ENCODE results near the gene MAB21L3.

MAB21L3 gene

DNA sequence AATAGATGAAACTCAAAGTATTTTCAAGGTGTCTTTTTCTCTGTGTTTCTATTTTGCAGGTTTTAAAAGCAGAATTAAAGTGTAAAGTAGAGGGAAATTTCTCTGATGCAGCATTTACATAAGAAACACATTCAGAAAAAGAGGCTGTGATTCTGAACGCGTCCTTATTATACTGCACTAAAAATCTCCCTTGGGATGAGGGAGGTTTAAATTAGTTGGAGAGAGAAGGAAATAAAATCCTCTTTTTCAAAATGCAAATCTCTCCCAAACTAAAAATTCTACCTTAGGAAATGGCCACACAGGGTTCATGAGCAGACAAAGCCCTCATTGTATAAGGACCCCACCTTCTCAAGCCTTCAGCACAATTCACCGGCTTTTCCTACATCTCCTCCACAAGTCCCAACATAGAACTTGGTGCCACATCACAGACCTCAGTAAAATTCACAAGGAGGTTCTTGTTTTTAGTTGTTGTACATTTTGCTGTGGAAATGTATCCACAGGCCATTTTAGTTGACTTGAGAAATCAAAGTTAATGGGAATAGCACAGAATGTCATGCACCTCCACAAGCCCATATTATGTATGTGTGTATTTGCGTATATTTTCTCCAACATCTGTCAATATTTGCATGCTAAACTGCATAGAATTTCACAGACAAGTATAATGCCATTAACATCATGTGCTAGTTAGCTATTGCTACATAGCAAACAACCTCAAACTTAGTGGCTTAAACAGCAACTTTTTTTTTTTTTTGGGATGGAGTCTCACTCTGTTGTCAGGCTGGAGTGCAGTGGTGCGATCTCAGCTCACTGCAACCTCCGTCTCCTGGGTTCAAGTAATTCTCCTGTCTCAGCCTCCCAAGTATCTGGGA lies 59.8 kb downstream of the MAB21L3 start:
- Histone ChIP-seq H3K9me3 (no peaks in the 10 kb centered on the region), H3K27me3 (peaks cover 54% of the 10 kb centered on the region), H3K4me3 (ENCODE audit: low read depth in 1 of 2, low read length in 1 of 2) (no peak overlapping the region), H3K4me1 (ENCODE audit: control insufficient read depth in 1 of 2, insufficient read depth in 1 of 2, low read depth in 1 of 2, low read length in 1 of 2) (peaks cover 10 to 15% of the 10 kb centered on the region in 2 experiments), H3K27ac (no peak overlapping the region), H3K36me3 (no peaks in the 10 kb centered on the region)
- TF ChIP-seq, protein P1, sequence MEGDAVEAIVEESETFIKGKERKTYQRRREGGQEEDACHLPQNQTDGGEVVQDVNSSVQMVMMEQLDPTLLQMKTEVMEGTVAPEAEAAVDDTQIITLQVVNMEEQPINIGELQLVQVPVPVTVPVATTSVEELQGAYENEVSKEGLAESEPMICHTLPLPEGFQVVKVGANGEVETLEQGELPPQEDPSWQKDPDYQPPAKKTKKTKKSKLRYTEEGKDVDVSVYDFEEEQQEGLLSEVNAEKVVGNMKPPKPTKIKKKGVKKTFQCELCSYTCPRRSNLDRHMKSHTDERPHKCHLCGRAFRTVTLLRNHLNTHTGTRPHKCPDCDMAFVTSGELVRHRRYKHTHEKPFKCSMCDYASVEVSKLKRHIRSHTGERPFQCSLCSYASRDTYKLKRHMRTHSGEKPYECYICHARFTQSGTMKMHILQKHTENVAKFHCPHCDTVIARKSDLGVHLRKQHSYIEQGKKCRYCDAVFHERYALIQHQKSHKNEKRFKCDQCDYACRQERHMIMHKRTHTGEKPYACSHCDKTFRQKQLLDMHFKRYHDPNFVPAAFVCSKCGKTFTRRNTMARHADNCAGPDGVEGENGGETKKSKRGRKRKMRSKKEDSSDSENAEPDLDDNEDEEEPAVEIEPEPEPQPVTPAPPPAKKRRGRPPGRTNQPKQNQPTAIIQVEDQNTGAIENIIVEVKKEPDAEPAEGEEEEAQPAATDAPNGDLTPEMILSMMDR (IDR thresholded peaks at IDR 0.05) = no peak

DNA sequence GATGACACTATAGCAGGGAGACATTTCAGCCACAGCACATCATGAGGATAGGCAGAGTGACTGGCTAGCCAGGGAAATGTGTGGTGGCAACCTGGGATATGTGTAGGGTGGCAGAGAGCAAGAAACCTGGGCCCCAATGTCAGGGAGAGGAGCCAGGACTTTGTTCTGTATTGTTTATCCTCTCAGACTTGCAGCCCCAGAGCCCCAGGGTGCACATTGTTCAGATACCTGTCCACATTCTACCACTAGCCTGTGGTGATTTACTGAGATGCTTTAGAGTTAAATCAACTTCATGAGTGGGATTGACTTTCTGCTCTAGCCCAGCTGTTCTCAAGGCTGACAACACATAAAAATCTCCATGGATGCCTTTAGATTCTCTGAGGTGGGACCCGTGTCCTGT lies 61.5 kb downstream of the MAB21L3 start:
- peaks cover 44% of the 10 kb centered on the region for H3K27me3 ChIP-seq
- H3K9me3 ChIP-seq = no peaks in the 10 kb centered on the region
- peaks cover 10 to 13% of the 10 kb centered on the region in 2 experiments for H3K4me1 ChIP-seq (ENCODE audit: control insufficient read depth in 1 of 2, insufficient read depth in 1 of 2, low read depth in 1 of 2, low read length in 1 of 2)
- TF ChIP-seq, protein P1 (IDR thresholded peaks at IDR 0.05) = no peak
- H3K4me3 ChIP-seq (ENCODE audit: low read depth in 1 of 2, low read length in 1 of 2) = no peak overlapping the region
- H3K27ac ChIP-seq = no peak overlapping the region
- H3K36me3 ChIP-seq = no peaks in the 10 kb centered on the region

DNA sequence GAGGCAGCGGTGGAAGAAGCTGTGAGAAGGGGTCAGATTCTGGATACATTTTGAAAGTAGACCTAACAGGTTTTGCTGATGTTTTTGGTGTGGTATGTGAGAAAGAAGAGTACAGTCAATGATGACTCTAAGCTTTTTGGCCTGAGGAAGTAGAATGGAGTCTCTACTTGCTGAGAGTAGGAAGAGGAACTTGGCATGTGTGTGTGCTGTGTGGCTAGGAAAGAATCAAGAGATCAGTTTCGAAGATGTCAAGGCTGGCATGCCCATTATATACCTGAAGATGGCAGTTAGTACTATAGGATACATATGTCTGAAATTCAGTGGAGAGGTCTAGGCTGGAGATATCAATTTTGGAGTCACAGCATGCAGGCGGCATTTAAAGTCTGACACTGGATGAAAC lies 64.4 kb downstream of the MAB21L3 start:
- H3K9me3 ChIP-seq = no peaks in the 10 kb centered on the region
- H3K36me3 ChIP-seq = no peaks in the 10 kb centered on the region
- TF ChIP-seq, protein P1 (IDR thresholded peaks at IDR 0.05) = no peak
- no peak overlapping the region for H3K27ac ChIP-seq
- no peak overlapping the region for H3K4me3 ChIP-seq (ENCODE audit: low read depth in 1 of 2, low read length in 1 of 2)
- peaks cover 20% of the 10 kb centered on the region for H3K27me3 ChIP-seq
- H3K4me1 ChIP-seq (ENCODE audit: control insufficient read depth in 1 of 2, insufficient read depth in 1 of 2, low read depth in 1 of 2, low read length in 1 of 2) = no peaks in the 10 kb centered on the region

DNA sequence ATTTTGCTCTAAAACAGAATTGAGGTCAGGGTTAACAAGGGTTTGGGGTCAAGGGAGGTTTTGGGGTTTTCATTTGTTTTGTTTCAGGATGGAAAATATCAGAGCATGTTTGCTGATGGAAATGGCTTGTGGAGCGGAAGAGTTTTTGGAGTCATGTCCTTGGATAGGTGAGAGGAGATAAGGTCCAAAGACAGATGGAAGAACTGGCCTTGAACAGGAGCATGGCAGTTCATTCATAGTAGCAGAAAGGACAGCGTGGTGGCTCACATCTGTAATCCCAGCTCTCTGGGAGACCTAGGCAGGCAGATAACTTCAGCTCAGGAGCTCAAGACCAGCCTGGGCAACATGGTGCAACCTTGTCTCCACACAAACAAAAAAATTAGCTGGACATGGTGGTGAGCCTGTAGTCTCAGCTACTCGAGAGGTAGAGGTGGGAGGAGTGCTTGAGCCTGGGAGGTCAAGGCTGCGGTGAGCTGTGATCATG lies 65.1 kb downstream of the MAB21L3 start:
- Histone ChIP-seq H3K4me3 (ENCODE audit: low read depth in 1 of 2, low read length in 1 of 2) (no peak overlapping the region), H3K27me3 (peaks cover 20% of the 10 kb centered on the region), H3K36me3 (no peaks in the 10 kb centered on the region), H3K27ac (no peak overlapping the region), H3K9me3 (no peaks in the 10 kb centered on the region), H3K4me1 (ENCODE audit: control insufficient read depth in 1 of 2, insufficient read depth in 1 of 2, low read depth in 1 of 2, low read length in 1 of 2) (no peaks in the 10 kb centered on the region)
- TF ChIP-seq, protein P1 (IDR thresholded peaks at IDR 0.05) = no peak

GRCh38 chr1:116177861-116178260 lies 66.7 kb downstream of the MAB21L3 start:
- Histone ChIP-seq H3K9me3 (no peaks in the 10 kb centered on the region), H3K27me3 (peaks cover 25% of the 10 kb centered on the region), H3K27ac (no peak overlapping the region), H3K4me3 (ENCODE audit: low read depth in 1 of 2, low read length in 1 of 2) (no peak overlapping the region), H3K4me1 (ENCODE audit: control insufficient read depth in 1 of 2, insufficient read depth in 1 of 2, low read depth in 1 of 2, low read length in 1 of 2) (no peaks in the 10 kb centered on the region), H3K36me3 (no peaks in the 10 kb centered on the region)
- TF ChIP-seq, protein P1 (IDR thresholded peaks at IDR 0.05) = no peak
